ENCODE data around the gene PDXDC1.
"Not testable (repeated sequence)": the region's sequence is repeated elsewhere in the genome, so short reads cannot be mapped to it uniquely, and the experiment has no call there.

DNA sequence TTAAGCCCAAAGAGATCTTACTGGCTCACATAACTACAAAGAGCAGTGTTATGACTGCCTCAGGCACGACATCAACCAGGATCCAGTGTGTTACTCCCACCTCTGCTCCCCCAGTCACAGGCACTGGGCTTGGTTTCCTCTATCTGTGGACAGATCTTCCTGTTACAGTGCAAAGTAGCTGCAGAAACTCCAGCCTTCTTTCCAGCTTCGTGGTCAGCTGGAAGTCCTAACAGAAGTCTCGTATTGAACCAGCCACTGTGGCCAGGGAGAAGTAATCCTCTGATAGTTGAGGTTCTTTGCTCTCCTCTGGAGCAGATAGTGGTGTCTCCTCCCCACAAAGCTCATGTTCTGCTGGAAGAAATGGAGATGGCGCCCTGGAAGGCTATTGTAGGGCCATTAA is 41.5 kb downstream of the PDXDC1 start:
- TF ChIP-seq, protein P1, sequence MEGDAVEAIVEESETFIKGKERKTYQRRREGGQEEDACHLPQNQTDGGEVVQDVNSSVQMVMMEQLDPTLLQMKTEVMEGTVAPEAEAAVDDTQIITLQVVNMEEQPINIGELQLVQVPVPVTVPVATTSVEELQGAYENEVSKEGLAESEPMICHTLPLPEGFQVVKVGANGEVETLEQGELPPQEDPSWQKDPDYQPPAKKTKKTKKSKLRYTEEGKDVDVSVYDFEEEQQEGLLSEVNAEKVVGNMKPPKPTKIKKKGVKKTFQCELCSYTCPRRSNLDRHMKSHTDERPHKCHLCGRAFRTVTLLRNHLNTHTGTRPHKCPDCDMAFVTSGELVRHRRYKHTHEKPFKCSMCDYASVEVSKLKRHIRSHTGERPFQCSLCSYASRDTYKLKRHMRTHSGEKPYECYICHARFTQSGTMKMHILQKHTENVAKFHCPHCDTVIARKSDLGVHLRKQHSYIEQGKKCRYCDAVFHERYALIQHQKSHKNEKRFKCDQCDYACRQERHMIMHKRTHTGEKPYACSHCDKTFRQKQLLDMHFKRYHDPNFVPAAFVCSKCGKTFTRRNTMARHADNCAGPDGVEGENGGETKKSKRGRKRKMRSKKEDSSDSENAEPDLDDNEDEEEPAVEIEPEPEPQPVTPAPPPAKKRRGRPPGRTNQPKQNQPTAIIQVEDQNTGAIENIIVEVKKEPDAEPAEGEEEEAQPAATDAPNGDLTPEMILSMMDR (IDR thresholded peaks at IDR 0.05; ENCODE audit: insufficient read depth, low read length) = not testable (repeated sequence)
- TF ChIP-seq, protein P2, sequence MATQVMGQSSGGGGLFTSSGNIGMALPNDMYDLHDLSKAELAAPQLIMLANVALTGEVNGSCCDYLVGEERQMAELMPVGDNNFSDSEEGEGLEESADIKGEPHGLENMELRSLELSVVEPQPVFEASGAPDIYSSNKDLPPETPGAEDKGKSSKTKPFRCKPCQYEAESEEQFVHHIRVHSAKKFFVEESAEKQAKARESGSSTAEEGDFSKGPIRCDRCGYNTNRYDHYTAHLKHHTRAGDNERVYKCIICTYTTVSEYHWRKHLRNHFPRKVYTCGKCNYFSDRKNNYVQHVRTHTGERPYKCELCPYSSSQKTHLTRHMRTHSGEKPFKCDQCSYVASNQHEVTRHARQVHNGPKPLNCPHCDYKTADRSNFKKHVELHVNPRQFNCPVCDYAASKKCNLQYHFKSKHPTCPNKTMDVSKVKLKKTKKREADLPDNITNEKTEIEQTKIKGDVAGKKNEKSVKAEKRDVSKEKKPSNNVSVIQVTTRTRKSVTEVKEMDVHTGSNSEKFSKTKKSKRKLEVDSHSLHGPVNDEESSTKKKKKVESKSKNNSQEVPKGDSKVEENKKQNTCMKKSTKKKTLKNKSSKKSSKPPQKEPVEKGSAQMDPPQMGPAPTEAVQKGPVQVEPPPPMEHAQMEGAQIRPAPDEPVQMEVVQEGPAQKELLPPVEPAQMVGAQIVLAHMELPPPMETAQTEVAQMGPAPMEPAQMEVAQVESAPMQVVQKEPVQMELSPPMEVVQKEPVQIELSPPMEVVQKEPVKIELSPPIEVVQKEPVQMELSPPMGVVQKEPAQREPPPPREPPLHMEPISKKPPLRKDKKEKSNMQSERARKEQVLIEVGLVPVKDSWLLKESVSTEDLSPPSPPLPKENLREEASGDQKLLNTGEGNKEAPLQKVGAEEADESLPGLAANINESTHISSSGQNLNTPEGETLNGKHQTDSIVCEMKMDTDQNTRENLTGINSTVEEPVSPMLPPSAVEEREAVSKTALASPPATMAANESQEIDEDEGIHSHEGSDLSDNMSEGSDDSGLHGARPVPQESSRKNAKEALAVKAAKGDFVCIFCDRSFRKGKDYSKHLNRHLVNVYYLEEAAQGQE (IDR thresholded peaks at IDR 0.05; ENCODE audit: insufficient replicate concordance, low read depth) = not testable (repeated sequence)
- not testable (repeated sequence) for TF ChIP-seq SPI1 (IDR thresholded peaks at IDR 0.05; ENCODE audit: borderline replicate concordance, low read depth); POLR2AphosphoS5 (IDR thresholded peaks at IDR 0.05; ENCODE audit: low read depth)

All from HL-60 (cell line).